Loucy (cell line): Measurements from ENCODE around the gene STK40.

Experiments used
- EZH2phosphoT487 ChIP-seq: fragments of 200-600 bp; IDR thresholded peaks from 2 replicates; pipeline ENCODE4 v1.6.1; 2018; ENCODE audit warnings: antibody characterized with exemption, mild to moderate bottlenecking, moderate library complexity, borderline replicate concordance
- TF ChIP-seq, protein P1 (sequence below): fragments of 200-600 bp; sonication (generic); conservative IDR thresholded peaks from 2 replicates; pipeline ENCODE4 v1.5.1; 2014; ENCODE audit warnings: mild to moderate bottlenecking, antibody characterized with exemption, low read length

DNA sequence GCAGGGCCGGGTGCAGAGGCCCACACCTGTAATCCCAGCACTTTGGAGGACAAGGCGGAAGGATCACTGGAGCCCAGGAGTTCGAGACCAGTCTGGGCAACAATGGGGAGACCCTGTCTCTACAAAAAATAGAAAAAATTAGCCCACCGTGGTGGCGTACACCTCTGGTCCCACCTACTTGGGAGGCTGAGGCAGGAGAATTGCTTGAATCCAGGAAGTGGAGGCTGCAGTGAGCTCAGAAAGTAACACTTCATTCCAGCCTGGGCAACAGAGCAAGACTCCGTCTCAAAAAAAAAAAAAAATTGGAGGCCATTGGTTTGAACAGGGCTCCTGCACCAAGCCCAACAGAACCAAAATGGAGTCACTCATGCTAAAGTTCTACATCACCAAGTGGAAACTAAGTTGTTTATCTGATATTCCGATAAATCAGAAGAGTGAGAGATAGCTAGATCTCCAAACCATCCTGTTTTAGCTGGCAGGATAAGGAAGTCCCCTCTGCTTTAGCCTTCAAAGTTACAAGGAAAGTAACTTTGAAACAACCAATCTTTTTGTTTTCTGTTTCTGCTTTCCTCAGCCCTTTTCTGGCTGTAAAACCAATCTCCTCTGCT is 12.8 kb upstream of the STK40 start:
- TF ChIP-seq, protein P1, sequence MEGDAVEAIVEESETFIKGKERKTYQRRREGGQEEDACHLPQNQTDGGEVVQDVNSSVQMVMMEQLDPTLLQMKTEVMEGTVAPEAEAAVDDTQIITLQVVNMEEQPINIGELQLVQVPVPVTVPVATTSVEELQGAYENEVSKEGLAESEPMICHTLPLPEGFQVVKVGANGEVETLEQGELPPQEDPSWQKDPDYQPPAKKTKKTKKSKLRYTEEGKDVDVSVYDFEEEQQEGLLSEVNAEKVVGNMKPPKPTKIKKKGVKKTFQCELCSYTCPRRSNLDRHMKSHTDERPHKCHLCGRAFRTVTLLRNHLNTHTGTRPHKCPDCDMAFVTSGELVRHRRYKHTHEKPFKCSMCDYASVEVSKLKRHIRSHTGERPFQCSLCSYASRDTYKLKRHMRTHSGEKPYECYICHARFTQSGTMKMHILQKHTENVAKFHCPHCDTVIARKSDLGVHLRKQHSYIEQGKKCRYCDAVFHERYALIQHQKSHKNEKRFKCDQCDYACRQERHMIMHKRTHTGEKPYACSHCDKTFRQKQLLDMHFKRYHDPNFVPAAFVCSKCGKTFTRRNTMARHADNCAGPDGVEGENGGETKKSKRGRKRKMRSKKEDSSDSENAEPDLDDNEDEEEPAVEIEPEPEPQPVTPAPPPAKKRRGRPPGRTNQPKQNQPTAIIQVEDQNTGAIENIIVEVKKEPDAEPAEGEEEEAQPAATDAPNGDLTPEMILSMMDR, result no peak
- no peak for TF ChIP-seq EZH2phosphoT487
